ENCODE measurements around the gene CD164.
A peak's percentile ranks its signal among the peaks of the same experiment; 100 is the strongest.
"Not testable (repeated sequence)": the region's sequence is repeated elsewhere in the genome, so short reads cannot be mapped to it uniquely, and the experiment has no call there.

The CD164 gene

DNA sequence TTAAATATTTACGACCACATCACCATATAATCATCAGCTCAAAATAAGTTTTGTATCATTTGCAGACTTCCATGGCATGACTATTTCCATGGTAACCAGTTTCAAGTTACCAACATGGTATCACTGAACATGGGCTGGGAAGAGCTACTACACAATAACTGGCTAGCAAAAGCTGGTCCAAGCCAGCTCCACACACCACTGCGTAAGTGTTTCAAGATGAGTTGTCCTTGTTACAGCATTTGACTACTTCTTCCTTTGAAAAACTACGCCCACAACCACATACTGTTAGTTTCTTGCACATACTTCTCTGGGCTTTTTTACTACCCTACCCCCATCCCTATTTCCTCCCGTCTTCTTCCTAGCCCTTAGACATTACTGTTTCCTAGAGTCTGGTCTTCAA lies 8.5 kb downstream of the CD164 start:
- DNase-seq: no peak

DNA sequence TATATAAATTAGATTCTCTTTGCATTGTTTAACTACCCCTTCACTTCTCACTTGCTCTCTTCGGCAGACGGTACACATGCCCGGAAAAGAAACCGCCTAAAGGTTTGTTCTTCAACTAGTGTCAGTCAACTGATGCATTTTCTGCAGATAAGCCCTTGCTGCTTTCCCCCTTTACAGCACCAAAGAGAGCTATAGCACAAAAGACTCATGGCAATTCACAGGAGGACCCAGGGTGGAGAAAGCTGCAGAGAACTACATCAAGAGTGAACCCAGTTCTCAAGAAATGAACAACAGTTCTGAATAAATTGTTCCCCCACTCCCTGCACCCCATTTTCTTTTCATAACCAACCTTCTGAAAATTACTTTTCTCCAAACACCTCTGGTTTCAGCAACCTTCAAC lies 8.9 kb downstream of the CD164 start:
- no peak for DNase-seq

DNA sequence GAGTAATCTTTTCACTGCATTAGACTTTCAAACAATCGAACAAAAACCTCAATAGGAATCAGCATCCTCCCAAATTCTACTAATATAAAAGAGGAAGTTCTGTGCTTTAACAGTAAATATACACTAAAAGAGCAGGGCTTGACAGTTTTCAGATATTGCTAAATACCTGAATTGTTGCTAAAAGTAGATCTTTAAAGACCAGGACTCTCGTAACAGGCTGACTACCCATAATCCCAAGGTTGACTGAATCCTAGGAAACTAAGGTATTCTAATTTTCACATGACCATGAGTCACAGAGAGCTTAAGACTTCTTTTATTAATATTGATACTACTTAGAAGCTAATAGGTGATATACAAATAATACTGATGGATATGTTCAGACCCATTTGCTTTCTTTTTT lies 10.1 kb downstream of the CD164 start:
- no peak for DNase-seq

DNA sequence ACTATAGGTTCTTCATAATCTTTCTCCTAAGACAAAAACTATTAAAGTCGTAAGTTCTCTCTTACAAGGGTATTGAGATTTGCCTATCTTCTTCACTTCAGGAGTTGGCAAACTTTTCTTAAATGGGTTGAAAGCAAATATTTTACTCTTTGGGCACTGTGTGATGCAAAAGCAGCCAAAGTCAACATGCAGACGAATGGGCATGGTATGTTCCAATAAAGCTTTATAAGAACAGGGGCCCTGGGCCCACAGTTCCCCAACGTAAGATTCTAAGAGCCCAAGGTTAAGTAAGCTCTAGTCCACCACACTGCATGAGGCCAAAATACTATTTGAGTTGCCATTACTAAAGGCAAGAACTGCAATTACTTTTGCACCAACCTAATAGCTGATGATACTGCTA lies 11.5 kb downstream of the CD164 start:
- no peak for DNase-seq

DNA sequence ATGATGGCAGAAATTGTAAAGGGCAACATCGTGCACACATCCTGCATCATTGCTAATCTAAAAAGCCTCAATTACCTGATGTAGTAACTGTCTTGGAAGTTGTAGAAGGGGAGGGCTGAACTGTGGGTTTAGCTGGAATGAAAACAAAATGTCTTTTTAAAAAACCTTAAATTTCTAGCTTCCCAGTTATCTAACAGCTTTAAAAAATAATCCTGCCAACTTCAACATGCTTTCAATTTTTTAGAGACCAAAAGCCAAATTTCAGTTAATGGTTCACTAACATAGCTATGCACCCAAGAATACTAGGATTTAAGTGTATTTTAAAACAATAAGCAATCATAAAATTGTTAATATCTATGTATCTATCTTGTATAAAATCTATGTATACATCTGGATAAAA lies 11.9 kb downstream of the CD164 start:
- DNase-seq: no peak

DNA sequence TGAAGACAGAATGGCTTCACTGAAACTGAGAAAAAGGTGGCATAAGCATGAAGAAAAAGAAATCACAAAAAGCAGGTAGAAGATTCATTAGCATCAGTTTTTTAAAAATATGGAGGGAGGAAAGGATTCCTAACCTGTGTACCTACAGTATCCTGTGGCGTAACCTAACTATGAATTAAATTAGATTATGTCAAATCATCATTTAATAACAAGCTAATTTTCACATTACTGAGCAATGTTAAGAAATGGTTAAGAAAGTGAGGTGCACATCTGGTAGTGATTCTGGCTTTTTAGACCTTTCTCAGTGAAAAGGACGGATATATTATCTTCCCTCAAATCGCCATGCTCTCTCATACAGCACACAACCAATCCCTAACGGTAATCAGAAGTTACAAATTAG lies 12.5 kb downstream of the CD164 start:
- DNase-seq: no peak

DNA sequence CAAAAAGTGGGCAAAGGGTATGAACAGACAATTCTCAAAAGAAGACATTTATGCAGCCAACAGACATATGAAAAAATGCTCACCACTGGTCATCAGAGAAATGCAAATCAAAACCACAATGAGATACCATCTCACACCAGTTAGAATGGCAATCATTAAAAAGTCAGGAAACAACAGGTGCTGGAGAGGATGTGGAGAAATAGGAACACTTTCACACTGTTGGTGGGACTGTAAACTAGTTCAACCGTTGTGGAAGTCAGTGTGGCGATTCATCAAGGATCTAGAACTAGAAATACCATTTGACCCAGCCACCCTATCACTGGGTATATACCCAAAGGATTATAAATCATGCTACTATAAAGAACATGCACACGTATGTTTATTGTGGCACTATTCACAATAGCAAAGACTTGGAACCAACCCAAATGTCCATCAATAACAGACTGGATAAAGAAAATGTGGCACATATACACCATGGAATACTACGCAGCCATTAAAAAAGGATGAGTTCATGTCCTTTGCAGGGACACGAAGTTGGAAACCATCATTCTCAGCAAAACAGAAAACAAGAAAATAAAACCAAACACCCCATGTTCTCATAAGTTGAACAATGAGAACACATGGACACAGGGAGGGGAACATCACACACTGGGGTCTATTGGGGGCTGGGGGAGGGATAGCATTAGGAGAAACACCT lies 17.7 kb downstream of the CD164 start:
- DNase-seq: not testable (repeated sequence)

DNA sequence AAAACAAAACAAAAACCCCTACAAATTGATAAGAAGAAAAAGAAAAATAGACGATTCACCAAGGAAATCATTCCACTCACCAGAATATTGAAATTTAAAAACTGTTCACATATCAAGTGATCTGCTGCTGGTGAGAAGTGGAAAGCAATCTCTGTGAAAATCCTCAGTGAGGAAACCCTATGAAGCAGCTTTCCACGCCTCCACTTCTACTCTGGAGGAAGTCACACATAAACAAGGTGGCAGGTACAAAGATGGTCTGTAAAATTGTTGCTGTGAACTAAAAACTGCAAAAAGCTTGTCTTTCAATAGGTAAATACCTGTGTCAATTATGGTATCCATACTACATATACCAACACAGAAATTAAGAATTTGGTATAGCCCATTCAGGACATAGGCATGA lies 18.5 kb downstream of the CD164 start:
- no peak for DNase-seq

DNA sequence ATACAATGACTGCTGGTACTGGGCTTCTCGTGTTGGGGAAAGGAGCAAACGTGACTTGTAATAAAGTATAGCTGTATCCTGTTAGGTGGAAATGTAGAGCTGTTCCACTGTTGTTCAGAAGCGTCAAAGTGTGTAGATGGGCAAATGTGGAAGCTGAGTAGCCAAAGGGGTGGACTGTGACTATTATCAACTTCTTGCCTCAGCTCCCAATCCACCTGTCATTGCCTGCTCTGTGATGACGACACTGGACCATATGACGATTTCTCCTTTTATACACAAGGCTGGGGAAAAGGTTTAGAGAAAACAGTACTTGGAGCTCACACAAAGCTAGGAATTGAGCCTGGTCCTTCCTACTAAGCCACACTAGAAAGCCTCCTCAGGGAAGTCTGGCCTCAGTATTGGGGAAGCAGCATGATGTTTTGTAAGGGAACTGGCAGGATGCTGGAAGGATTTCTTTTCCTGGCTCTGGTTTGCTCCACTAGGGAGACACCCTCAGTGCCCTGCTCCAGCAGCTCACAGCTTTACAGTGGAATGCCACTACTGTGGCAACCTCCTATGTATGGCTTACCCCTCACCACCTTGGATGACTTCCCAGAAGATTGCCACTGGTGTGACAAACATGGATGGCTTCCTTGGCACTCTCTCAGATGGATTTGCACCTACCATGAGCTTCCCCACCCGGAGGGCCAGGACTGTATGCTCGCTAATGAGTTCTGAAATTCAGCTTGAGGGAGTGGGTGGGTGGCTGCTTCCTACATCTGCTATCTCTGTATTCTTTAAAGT lies 20.0 kb downstream of the CD164 start:
- DNase-seq: no peak

DNA sequence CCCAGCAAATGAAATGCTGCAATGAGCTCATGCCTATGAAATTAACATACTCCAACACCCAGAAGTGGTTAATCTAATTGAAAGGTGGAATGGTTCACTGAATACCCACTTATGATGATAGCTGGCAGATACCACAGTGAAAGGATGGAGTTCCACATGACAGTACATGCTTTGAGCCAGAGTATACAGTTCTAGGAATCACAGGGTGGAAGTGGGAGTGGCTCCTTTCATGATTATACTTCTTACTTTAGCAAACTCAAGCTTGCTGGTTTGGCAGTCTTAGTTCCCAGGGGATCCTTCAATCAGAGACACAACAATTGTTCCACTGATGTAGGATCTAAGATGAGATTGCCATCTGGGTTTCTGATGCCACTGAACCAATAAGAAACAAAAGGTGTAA lies 21.5 kb downstream of the CD164 start:
- peak; percentile 37 for DNase-seq

DNA sequence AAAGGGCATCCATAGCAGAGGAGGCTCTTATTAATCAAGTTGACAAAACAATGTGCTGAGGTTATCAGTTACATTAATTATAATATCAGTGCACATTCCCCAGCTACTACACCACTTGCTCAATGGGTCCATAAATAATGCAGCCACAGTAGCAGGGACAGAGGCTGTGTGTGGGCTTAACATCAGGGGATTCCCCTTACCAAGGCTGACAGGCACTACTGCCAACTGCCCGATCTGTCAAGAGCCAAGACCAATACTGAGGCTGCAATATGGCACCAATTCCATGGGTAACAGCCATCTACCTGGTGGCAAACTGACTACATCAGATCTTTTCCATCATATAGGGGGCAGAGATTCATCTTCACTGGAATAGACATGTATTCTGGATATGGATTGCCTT lies 22.0 kb downstream of the CD164 start:
- DNase-seq: no peak

DNA sequence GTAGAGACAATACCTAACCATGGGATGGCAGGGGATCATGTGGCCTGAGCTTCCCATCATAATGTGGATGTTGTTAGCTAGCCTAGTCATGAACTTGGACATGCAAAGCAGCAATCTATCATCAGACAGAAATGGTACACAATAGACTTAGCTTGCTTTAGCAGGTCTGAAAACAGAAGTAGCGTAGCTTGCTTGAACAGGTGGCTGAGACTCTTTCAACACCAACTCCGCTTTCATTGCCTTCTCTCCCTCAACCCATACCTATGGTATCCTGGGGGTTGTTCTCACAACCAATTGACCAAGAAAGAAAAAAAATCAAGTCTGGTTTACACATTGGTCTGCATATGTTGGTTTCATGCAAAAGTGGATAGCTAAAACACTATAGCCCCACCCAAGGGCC lies 23.0 kb downstream of the CD164 start:
- DNase-seq: no peak

DNA sequence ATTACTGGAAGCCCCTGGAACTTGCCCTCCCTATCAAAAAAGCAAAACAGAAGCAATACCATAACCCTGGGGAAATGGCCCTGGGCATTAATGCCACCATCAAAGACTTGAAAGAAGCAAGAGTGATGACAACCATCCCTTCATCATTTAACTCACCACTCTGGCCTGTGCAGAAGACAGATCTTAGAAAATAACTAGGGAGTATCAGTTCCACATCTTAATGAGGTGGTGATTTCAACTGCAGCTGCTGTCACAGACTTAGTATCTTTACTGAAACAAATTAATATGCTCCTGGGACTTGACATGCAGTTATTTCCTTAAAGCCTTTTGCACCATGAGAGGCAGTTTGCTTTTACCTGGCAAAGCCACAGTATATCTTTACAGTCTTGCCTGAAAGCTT lies 24.1 kb downstream of the CD164 start:
- peak; percentile 9 for DNase-seq

DNA sequence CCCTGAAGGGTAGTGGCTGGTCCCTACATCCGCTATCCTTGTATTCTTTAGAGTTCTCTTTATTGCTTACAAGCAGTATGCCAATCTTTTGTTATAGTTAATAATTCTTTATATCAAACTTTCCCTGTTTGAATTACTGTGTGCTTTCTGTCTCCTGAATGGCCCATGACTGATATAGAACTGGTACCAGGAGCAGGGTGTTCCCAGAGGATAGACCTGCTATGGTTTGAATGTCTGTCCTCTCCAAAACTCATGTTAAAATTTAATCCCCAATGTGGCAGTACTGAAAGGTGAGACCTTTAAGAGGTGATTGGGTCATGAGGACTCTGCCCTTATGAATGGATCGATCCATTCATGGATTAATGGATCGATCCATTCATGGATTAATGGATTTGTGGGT lies 26.0 kb downstream of the CD164 start:
- no peak for DNase-seq

DNA sequence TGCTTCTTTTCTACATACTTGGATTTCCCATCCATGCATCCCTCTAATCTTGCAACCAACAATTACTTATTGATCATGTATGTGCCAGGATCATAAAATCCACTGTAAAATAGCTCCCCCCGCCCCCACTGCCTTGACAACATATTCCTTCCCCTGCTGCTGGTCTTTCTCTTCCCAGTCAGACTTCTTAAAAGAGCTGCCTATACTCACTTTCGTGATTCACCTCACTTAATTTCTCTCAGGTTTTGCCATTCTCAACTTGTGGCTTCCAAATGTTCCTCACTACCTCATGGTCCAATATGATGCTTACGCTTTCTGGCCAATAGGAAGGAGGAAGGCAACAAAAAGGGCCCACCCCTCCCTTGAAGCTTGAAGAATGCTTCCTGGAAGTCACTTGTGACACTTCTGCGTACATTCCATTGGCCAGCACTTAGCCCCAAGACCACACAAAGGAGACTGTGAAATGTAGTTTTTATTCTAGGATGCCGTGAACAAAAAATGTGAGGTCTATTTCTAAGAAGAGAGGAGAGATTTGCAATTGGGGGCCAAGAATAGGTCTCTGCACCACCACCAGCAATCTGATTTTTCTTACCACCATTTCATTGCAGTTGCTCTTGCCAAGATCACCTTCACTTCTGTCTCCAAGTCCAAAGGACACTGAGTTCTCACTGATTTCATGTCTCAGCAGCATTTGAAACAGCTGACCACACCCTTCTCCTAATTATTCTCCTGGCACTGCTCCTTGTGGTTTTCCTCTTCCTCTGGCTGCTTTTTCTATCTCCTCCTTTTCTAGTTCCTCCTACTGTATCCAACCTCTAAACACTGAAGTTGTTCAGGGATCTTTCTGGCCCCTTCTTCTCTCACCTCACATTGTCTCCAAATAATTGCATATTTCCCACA lies 30.8 kb downstream of the CD164 start:
- DNase-seq: no peak

DNA sequence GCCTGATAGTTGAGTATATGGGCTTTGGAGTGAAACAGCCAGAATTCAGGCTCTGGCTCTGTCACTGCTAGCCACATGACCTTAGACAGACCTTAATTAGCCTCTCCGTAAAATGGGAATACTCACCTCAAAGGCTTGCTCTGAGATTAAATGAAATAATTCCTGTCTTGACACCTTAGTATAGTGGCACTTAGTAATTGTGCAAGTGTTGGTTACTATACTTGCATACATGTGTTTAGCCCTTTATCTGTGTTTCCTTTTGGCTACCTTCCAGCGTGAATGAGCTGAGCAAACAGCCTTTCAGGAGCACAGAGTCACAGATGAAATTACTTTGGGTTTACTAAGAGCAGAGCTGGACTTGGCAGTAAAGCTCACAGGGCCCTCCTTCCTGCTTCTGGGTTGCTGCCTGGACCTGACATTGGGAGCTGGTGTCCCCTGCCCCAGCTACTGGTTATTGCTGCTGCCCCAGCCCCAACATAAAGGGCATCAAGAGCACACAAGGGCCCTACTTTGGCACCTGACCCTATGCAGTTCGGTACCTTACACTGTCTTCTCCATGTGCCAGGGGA lies 32.8 kb downstream of the CD164 start:
- peak; percentile 3 for DNase-seq

DNA sequence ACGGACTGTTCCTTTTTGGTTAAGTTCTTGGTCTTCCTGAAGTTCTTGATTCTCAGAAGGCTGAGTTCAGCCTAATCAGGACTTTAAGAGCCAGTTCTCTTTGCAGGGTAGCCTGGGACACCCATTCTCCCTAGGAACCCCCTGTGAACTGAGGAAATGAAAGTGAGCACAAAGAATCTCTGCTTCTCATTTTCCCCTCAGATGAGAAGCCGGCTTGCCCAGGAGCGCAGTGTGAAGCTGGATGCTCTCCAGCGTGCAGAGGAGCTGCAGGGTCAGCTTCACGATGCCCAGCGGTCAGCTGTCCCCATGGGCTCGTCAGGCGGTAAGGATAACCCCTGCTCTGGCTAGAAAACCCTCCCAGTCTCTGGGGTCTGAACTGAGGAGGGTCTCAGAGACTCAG lies 34.0 kb downstream of the CD164 start:
- no peak for DNase-seq

DNA sequence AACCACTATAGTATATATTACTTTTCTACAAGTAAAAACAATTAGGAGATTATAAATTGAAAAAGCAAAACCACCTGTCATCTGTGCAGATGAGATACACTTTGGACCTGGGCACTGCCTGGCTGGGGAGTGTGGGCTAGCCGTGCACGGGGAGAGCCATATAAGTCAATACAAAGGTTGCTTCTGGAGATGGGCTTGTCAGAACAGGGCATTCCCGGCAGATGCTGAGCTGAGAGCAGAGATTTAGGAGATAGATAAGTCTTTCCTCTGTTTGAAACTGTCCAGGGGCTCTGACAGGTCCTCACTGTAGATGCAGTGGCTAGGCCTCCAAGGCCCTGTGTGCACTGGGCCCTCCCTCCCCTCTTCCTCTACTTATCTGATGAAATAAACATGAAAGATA lies 34.5 kb downstream of the CD164 start:
- DNase-seq: no peak

DNA sequence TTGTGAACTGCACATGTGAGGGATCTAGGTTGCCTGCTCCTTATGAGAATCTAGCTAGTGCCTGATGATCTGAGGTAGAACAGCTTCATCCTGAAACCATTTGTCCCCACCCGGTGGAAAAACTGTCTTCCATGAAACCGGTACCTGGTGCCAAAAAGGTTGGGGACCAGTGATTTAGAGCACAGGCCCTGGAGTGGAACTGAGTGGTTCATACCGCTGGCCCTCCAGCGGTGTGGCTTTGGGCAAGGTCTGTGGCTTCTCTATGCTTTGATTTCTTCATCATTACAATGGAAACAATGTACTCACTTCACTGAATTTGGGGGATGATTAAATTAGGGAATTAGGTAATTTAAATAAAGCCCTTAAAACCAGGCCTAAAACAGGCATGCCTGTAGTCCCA lies 36.3 kb downstream of the CD164 start:
- no peak for DNase-seq

DNA sequence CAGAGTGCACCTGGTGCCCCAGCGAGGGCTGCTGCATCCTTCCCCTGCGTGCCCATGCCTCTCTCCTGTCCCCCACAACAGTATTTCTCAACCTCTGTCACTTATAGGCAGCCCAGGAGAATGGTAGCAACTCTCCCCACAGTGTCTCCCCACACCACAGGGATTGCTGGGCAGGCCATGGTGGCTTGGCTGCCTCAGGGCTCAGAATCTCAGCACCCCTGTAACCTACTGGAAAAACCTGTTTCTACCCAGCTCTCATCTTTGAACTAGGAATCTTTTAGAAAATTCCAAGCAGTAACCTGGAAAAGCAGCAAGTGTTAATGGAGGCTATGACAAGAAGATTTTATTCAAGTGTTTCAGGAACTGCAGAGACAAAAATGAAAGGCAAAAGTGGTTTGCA lies 38.0 kb downstream of the CD164 start:
- DNase-seq: no peak

DNA sequence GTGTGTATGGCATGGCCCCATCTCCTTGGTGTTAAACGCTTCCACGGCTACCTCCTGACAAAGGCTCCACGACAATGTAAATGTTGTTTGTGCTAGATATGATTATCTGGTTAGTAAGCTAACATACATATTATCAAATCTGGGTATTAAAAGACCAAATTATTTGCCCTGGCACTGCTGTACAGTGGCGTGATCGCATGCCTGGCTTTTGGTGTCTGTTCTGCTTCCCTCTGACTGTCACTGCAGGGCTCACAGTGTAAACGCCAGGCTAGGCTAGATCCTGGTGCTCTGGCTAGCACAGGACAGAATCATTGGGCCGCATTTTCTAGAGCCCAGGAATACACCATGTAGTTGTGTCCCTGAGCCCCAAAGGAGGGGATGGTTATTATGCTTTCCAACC lies 38.7 kb downstream of the CD164 start:
- no peak for DNase-seq

DNA sequence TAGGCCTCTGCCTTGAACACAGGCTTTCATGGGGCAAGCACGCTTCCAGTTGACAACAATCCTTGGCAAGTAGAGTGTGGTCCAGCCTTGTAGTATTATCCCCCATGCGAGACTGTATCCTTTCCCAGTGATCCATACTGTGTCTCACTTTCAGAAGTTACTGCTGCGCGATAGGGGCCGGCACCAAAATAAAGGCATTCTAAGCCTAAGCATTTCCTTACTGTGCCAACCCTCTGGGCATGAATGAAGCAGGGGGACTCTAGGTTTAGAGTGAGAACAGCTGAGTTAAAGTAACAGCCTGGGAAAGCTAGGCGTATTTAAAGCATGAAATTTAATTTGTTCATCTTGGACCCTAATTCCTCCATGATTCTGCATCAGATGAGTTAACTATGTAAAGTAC lies 39.4 kb downstream of the CD164 start:
- no peak for DNase-seq

DNA sequence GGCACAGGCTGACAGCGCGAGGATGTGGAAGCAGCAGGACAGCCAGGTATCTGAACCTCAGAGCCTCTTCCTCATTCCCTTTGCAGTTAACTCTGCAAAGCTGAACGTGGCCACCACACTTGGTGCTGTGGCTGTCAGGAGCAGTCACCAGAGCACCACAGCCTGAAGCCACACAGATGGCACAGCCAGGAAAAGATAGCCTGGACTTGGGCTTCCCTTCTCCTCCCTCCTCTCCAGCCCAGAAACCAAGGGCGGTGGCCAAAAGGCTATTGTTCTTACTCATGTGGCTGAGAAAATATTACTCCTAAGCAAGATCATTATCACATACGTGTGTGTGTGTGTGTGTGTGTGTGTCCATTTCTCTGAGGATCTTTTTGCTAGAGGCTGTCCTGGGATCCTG lies 39.8 kb downstream of the CD164 start:
- no peak for DNase-seq

Data from NCI-H2171 treated with DMSO at 0.1 percent for 48 hours (cell line).